Activated CD4-positive, alpha-beta T cell treated with anti-CD3 and anti-CD28 coated beads for 24 hours (primary cell): ENCODE results near the gene VCL.
"Not testable (repeated sequence)": the region's sequence is repeated elsewhere in the genome, so short reads cannot be mapped to it uniquely, and the experiment has no call there.

Experiments
- DNase-seq, 2 donors: peaks; one replicate each; pipeline ENCODE4 v3.0.0-alpha.2; 2020; ENCODE audit warnings: low read depth in 2 of 2

Gene VCL

DNA sequence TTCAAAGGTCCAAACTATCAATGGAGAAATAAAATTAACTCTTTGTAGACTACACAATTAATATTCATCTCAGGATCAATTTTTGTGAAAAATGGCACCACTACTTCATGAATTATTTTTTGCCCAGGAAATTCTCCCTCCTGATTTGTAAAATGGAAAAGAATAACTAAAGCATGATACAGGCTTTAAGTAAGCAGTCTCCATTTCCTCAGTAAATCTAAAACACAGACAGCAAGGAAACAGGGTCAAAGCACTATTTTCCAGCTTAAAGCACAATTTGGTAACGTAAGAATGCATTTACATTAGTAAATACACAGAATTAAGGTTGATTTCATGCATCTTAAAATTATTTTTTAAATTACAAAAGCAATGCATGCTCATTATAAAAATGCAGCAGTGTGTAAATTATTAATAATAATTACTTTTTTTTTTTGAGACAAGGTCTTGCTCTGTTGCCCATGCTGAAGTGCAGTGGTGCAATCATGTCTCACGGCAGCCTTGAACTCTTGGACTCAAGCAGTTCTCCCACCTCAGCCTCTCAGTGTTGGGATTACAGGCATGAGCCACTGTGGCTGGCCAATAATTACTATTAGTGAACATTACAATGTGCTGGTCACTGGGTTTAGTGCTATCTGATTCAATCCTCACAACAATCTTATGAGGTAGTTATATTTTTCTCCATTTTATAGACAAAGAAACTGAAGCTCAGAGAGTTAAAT lies 26.1 kb upstream of the VCL start:
- DNase-seq, result no peak

DNA sequence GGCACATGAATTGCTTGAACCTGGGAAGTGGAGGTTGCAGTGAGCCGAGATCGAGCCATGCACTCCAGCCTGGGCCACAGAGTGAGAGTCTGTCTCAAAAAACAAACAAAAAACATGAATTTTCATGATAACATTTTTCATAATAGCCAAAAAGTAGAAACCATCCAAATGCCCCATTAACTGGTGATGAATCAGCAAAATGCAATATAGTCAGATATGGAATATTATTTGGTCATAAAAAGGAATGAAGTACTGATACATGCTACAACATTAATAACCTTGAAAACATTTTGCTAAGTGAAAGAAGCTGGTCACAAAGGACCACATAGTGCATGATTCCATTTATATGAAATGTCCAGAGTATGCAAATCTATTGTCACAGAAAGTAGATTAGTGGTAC lies 24.5 kb upstream of the VCL start:
- no peak for DNase-seq

DNA sequence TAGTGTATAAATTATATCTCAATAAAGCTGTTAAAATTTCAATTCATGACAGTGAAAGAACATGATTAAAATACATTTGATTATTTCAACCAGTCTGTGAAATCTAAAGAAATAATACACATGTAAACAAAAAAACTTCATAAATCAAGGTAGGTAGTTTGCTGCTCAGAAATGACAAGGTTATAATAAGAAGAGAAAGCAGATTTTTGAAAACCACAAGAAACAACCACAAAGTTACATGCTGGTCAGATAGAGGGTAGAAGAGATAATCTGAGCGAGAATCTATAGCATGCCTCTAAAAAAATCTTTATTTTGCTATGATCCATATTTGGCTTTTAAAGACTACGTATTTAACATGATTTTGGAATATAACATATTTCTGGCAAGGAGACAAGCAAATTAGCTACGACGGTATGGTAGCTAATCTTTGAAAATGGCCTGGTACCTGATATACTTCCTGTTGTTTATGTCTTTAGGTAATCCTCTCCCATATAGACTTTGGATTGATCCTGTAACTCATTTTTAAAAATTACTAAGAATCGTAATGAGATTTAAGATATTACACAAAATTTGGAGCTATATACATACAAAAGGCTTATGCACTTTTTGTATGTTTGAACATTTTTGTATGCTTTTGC lies 23.5 kb upstream of the VCL start:
- no peak for DNase-seq

DNA sequence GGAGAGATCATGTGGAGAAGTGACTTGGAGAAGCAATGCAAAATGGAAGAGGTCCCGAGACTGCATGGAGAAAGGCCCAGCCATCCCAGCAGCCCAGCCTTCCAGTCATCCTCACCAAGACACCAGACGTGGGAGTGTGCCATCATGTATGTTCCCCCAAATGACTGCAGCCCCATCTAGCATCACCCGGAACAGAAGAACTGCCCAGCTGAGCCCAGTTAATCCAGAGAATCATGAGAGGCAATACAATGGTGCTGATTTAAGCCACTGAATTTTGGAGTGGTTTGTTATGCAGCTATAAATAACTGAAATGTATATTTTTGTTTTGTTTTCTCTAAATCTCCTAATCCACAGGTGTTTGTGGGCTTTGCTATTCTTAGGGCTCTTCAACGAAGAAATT lies 22.5 kb upstream of the VCL start:
- no peak for DNase-seq

DNA sequence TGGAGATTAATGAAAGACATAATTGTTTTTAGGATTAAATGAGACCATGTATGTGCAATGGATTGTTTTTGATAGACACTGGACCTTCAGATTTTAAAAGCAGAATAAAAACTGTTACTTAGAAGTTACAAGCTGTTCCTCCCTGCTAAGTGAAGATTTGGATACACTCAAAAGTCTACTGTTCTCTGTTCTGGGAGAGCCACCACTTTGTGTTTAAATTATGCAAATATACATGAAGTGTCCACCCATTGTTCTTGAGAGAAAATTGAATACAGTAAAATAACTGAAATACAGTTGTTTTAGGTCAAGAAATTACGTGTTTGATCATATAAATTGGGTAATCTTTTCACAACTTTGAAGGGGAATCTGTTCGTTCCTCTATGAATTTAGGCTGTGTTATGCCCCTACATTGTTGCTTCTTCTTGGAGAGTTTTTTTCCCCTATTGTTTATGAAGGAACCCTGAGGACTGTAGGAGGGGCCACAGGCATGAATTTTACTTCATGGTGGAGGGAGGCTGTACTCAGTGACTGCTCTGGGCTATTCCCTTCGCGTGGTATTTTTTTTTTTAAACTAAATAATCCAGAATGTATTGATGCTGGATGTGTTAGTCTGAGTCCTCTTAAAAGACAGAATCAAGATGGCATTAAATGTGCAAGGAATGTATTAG lies 18.6 kb upstream of the VCL start:
- no peak for DNase-seq

DNA sequence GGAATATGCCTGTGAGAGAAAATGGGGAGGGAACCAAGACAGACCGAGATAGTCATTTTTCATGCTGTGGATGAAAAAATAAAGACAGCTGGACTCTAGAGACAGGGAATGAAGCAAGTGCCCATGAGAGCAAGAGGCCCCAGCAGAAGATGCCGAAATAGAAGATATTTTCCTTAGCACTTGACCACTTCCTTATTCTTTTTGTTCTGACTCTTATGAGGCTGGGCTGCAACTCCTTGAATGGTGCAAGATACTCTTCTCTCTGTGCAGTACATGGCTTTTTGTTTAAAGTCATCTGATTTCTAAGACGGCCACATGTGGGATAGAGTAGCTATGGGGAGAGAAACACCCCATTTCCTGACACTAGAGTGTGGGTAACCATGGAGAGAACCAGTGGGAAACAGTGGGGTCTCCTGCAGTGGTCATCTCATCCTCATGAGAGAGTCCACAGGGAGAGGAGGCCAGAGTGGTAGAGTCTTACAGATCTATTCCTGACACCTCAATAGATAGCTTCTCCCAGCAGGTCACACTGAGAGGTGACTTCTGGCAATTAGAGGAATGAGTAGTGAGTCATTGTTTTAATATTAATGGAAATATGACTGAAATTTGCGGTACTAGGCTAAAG lies 18.0 kb upstream of the VCL start:
- no peak for DNase-seq

DNA sequence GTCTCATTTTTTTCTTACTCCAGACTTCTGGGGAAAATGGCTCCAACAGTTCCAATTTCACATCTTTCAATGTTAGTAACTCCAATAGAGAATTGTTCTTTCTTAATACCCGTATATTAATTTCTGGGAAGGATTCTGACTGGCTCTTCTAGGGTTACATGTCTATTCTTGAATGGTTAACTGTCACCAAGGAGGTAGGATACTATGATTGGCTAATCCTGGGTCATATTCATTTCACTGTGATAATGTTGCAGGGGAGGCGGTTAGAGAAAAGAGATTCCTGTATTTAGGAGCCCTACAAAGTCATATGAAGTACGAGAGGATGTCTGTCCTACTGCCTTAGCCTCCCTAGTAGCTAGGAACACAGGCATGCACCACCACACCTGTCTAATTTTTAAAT lies 16.1 kb upstream of the VCL start:
- no peak for DNase-seq

DNA sequence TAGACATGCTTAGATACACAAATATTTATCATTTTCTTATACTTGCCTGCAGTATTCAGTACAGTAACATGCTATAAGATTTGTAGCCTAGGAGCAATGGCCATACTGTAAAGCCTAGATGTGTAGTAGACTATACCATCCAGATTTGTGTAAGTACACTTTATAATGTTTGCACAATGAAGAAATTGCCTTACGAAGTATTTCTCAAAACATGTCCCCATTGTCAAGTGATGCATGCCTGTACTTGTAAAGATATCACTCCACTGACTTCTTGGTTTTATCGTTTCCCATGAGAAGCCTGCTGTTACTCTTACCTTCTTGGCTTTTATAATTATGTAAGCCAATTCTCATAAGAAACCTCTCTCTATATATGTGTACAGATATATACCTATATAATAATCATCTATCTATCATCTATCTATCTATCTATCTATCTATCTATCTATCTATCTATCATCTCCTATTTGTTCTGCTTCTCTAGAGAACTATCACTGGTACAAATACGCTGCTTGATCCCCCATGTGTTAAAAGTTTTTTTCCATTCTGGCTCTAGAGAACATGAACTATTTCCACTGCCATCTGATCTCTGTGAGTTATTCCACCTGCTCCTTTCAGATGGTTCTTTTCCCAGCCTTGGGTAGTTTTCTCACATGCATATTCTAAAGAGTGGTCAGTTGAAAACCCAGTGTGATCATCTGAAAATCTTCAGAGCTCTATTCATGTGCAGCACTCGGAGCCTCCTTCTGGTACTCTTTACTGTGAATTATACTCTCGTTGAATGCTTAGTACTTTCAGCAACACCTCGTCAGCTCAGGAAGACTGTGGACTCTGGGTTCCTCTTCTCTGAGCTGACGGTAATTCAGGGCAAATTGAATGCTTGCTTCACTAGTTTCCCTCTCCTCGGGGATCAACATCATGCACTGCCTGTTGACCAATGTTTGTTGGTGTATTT lies 14.5 kb upstream of the VCL start:
- DNase-seq, result no peak

DNA sequence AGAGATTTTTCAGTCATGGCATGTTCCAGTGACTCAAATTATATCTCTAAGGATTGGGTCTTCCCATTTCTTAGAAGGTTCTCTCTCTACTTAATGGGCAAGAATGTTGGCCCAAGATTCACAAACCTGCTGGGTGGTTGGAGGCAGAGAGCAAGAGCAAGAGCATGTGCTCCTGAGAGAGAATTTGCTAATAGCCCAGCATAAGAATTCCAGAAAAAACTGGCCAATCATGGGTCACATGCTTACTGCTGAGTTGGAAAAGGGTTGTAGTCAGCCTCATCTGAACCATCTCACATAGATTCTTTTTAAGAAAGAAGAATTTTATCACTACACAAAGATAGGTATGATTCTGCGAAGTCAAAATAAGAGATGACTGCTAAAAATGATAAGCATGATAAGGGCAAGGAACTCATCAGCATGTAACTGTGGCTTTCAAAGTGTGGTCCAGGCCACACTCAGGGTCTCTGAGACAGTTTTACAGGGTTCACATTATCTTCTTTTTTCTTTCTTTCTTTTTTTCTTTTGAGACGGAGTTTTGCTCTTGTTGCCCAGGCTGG lies 8.2 kb upstream of the VCL start:
- no peak for DNase-seq

DNA sequence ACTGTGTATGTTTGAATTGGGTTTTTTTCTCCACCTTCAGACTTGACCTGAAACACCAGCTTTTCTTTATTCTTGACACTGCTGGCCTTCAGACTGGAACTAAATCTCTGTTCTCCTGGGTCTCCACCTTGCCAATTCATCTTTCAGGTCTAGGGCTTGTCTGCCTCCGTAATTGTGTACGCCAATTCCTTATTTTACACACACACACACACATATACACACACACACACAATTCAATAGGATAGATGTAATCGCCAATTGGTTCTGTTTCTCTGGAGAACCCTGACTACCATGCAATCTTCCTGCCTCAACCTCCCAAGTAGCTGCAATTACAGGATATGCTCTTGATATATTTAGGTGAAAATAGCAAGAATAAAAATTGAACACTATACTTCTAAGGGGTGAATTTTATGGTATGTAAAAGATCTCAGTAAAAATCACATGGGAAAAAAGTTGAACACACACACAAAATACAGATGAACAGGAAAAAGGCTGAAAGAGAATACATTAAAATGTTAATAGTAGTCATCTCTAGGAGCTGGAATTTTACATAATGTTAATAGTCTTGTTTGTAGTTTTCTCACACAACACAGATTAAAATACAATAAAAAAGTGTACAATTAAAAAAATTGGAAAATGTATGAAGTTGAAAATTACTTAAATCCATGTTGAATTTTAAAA lies 6.6 kb upstream of the VCL start:
- no peak for DNase-seq

DNA sequence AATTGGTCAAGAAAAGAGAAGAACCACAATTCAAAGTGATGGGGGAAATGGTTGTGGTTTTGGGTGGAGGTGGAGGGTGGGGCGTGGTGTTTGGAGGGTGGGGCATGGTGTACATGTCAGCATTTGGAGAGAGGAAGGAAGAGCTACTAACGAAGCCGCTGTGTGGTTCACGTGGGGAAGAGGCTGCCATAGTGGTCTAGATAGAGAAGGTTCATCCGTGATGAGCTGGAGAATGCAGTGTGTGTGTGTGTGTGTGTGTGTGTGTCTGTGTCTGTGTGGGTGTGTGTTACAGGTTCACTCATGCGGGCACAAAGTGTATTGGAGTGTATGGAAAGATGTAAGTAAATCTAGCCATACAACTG lies 6.1 kb upstream of the VCL start:
- peak; percentile 53 to 54 for DNase-seq

DNA sequence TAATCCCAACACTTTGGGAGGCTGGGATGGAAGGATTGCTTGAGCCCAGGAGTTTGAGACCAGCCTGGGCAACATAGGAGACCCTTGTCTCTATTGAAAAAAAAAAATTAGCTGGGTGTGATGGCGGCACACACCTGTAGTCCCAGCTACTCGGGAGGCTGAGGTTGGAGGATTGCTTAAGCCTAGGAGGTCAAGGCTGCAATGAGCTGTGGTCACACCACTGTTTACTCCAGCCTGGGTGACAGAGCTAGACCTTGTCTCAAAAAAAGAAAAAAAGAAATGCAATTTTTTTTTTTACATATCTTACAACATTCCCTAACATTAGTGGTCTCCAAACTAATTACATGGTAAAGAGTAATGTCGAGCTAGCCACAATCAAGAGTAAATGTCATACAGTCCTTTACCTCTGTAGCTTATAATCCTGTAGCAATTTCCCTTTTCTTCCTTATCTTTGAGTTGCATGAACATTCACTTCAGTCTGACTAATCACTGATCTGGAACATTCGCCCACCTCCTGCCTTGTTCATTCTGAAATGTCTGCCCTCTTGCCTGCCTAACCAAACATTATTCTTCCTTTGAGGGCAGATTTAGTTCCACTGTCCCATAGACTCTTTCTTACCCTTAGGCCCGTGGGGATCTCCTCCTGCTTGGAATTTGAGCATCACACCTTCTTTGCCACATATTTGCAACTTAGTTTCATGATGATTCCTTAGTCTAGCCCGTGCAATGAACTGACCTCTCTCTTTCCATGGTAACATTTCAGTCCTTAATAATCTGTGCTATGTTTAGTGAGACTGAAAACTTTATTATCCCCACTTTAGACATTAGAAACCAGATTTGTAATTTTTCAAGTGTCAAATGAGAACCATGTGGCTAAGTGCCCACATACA lies 4.8 kb upstream of the VCL start:
- no peak for DNase-seq

DNA sequence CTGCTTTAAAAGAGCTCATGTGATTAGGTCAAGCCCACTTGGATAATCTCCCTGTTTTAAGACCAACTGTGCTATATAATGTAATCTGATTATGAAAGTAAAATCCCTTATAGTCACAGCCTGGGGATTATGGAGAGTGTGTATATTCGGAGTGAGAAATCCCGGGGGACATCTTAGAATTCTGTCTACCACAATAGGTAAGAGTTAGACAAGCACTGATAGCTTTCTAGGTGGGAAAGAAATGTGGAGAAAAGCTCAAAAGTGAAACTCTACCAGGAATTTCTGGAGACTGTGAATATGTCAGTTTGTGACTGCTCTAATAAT lies 2.9 kb upstream of the VCL start:
- no peak for DNase-seq

DNA sequence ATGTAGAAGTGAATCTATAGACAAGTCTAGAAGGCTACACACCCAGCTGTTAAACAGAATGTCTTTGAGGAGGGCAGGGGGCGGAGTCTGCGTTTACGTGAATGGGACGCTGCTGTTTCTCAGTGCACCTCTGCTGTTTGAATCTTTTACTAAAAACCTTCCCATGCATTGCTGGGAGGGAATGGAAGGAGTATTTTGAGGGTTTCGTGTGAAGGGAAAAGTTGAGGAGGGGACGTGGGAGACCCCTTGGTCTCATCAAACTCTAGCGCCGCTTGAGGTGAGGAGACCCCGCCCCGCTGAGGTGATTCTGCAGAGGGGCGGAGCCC lies 492 bp upstream of the VCL start:
- peak; percentile 49 to 64 for DNase-seq

DNA sequence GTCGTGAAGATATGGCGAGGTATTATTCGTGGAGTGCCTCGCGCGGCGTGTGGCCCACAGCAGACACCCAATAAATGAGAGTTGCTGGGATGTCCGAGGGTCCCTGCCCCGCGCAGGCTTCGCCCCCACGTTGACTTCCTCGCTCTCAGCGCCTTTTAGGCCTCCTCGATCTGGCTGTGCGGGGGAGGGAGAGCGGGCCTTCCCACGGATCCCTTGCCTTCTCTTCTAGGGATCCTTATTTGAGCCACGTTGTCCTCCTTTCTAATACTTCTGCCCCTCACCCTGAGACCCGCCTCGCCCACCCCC lies 660 bp downstream of the VCL start:
- DNase-seq, result no peak

DNA sequence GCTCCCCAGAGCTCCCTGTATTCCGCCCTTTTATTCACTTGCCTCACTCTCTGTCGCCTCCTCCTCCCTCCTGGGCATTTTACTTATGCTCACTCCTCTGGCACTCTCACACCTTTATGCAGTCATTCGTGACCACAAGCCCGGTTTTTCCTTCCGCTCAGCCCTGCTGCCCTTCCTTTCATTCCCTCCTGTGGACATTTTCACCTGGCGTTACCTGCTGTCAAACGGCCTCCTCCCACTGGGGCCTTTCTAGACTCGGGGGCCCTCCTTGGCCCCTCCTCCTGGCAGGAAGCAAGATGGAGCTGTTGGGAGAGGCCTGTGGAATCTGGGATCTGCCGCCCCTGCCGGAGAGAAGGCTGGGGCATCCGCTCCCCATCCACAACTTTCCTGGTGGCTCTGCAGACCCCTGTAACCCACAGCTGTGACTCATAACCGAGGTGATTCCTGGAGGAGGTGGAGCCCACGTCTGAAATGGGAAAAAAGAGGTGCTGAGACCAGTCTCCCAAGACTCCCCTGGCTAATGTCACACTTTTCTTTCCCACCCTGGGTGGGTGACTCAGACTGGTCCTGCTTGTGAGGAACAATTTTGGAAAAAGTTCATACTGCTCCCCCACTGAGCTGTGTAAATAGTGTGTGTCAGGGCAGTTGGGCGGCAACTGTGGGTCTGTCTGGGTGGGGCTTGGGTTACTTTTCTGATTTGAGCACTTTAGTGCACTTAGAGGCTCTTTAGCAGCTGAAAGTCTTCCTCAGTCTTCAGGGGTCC lies 1.2 kb downstream of the VCL start:
- DNase-seq, result no peak

DNA sequence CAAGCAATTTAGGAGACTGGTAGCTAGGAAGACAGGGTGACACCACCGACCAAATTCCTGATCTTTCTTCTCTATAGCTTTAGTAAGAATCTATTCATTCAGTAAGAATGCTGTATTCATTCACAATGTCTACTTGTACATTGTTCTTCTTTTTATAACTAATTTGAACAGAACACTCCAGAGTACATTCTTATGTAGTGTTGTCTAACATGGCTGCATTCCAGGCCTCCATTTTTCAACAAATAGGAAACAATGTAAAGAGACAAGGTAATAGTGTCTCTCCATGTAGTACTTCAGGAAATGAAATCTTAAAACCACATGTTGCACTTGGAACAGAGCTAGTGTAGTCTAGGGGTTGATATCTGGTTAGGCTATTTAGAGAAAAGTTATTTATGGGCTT lies 1.8 kb downstream of the VCL start:
- no peak for DNase-seq

DNA sequence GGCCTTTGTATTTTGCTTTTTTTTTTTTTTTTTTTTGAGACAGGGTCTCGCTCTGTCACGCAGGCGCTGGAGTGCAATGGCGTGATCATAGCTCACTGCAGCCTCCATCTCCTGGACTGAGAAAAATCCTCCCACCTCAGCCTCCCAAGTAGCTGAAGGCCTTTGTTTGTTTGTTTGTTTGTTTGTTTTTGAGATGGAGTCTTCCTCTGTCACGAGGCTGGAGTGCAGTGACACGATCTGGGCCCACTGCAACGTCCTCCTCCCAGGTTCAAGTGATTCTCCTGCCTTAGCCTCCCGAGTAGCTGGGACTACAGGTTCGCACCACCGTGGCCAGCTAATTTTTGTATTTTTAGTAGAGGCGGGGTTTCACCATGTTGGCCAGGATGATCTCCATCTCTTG lies 2.3 kb downstream of the VCL start:
- not testable (repeated sequence) for DNase-seq

DNA sequence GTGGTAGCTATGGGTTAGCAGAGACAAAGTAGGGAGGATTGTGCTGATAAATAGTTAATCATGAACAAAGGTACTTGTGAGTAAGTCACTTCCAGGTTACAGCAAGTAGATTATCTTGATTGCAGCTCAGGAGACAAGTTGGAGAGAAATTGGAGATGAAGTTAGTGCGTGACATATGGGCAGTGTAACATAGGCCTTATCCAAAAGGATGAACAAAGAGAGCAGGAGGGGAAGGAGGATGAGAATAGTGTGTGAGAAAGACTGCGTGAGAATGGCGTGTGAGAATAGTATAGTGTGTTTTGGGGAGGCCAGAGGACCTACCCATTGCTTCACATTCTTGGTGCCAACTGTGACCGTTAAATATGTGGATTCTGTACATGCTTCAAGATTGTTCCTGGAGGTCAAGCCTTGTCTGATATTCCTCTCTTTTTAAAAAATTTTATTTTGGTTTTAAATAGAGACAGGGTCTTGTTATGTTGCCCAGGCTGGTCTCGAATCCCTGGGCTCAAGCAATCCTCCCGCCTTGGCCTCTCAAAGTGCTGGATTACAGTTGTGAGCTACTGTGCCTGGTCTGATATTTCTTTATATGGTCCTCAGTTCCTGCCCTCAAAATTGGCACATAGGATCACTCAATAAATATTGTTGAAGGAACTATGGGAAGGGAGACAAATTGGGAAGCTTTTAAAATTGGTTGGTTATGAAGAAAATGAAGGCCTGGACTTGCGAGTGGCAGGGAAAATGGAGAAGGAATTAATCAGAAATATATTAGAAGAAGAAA lies 3.2 kb downstream of the VCL start:
- DNase-seq, result no peak
